DND-41 (cell line): Measurements from ENCODE around the gene FBXO3.

Source experiments
- ATAC-seq: fragments of 200-7000 bp; cut with Tn5 transposase; 3 replicates; pipeline ENCODE4 v1.9.1; 2021; ENCODE audit warnings: low read depth; ENCODE audit not compliant: insufficient read depth
- DNase-seq: peaks from one replicate; pipeline ENCODE4 v3.0.0-alpha.2; 2020
- H2AFZ ChIP-seq: 2 replicates; pipeline ENCODE4 v1.6.0; 2012; ENCODE audit warnings: low read depth, low read length
- H3K27ac ChIP-seq: 2 replicates; pipeline ENCODE4 v1.5.1; 2012; ENCODE audit warnings: low read length, inconsistent platforms
- H3K27me3 ChIP-seq: fragments of 200-600 bp; sonication (generic); 2 replicates; pipeline ENCODE4 v1.6.0; 2012; ENCODE audit warnings: low read length, mild to moderate bottlenecking, inconsistent platforms; ENCODE audit not compliant: insufficient read depth, poor library complexity
- H3K36me3 ChIP-seq: 2 replicates; pipeline ENCODE4 v1.5.1; 2012; ENCODE audit warnings: low read length, inconsistent platforms; ENCODE audit not compliant: insufficient read depth
- H3K4me1 ChIP-seq: 2 replicates; pipeline ENCODE4 v1.5.1; 2012; ENCODE audit warnings: mild to moderate bottlenecking, low read length; ENCODE audit not compliant: insufficient read depth
- H3K4me2 ChIP-seq: 2 replicates; pipeline ENCODE4 v1.6.0; 2012; ENCODE audit warnings: mild to moderate bottlenecking, moderate library complexity, low read length, inconsistent platforms; ENCODE audit not compliant: insufficient read depth
- H3K4me3 ChIP-seq, 2 experiments: fragments of 200-600 bp in 1 of 2; shearing (Covaris generic) in 1 of 2; 2 replicates each; pipeline ENCODE4 v1.5.1; 2012 to 2016; ENCODE audit warnings: inconsistent platforms in 2 of 2, low read length in 2 of 2, mild to moderate bottlenecking in 2 of 2, low read depth in 1 of 2, moderate library complexity in 1 of 2
- H3K79me2 ChIP-seq: 2 replicates; pipeline ENCODE4 v1.6.0; 2012; ENCODE audit warnings: low read length, inconsistent platforms; ENCODE audit not compliant: insufficient read depth
- H3K9ac ChIP-seq: 2 replicates; pipeline ENCODE4 v1.6.0; 2012; ENCODE audit warnings: low read depth, mild to moderate bottlenecking, inconsistent platforms, low read length, moderate library complexity
- H3K9me3 ChIP-seq: 2 replicates; pipeline ENCODE4 v1.5.1; 2012; ENCODE audit warnings: low read length, moderate library complexity, mild to moderate bottlenecking, inconsistent platforms; ENCODE audit not compliant: insufficient read depth, severe bottlenecking
- H4K20me1 ChIP-seq: 2 replicates; pipeline ENCODE4 v1.6.0; 2012; ENCODE audit warnings: low read length; ENCODE audit not compliant: insufficient read depth
- EZH2 ChIP-seq: IDR thresholded peaks from 3 replicates; pipeline ENCODE4 v1.6.1; 2012; ENCODE audit warnings: borderline replicate concordance, low read depth, mild to moderate bottlenecking, moderate library complexity, low read length, inconsistent platforms; ENCODE audit not compliant: severe bottlenecking
- TF ChIP-seq, protein P1 (sequence below): IDR thresholded peaks from 2 replicates; pipeline ENCODE4 v1.5.1; 2012; ENCODE audit warnings: borderline replicate concordance, low read length, moderate library complexity, mild to moderate bottlenecking; ENCODE audit not compliant: poor library complexity, severe bottlenecking; ENCODE audit errors: extremely low read depth

The FBXO3 gene

DNA sequence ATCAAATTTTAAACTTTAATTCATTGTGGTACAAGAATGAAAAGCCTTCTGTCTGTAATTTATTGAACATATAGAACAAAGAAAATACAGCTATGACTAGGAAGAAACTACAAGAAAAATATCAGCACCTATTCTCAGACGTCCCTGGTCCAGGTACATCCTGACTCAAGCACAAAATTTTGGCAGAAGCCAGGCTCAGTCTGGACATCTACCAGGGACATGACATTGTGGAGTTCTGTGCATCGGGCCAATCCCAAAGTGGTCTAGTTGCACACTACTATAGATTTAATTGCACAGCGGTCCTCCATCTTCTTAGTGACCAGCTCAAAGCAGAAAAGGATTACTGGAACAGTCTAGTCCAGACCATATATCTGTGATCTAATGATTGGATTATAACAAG lies 22.4 kb downstream of the FBXO3 start:
- Histone ChIP-seq H4K20me1 (no peaks in the 10 kb centered on the region), H3K79me2 (no peaks in the 10 kb centered on the region), H3K9me3 (no peaks in the 10 kb centered on the region), H3K36me3 (peaks cover 39% of the 10 kb centered on the region), H3K4me2 (no peak overlapping the region), H2AFZ (no peak overlapping the region), H3K9ac (no peak overlapping the region), H3K4me1 (no peaks in the 10 kb centered on the region), H3K27me3 (no peaks in the 10 kb centered on the region), H3K27ac (no peak overlapping the region), H3K4me3 (no peak overlapping the region)
- TF ChIP-seq, protein P1, sequence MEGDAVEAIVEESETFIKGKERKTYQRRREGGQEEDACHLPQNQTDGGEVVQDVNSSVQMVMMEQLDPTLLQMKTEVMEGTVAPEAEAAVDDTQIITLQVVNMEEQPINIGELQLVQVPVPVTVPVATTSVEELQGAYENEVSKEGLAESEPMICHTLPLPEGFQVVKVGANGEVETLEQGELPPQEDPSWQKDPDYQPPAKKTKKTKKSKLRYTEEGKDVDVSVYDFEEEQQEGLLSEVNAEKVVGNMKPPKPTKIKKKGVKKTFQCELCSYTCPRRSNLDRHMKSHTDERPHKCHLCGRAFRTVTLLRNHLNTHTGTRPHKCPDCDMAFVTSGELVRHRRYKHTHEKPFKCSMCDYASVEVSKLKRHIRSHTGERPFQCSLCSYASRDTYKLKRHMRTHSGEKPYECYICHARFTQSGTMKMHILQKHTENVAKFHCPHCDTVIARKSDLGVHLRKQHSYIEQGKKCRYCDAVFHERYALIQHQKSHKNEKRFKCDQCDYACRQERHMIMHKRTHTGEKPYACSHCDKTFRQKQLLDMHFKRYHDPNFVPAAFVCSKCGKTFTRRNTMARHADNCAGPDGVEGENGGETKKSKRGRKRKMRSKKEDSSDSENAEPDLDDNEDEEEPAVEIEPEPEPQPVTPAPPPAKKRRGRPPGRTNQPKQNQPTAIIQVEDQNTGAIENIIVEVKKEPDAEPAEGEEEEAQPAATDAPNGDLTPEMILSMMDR = no peak
- no peak for TF ChIP-seq EZH2
- DNase-seq (no peak), ATAC-seq (no peak)

- Histone ChIP-seq H3K27ac (no peak overlapping the region), H3K79me2 (no peaks in the 10 kb centered on the region)
These were observed 26.3 kb downstream of the FBXO3 start for GRCh38 chr11:33747979-33748378.

GRCh38 chr11:33743291-33743690 lies 31.0 kb downstream of the FBXO3 start:
- no peak for ATAC-seq
- Histone ChIP-seq H3K36me3 (peaks cover 13% of the 10 kb centered on the region), H3K27me3 (no peaks in the 10 kb centered on the region), H3K9ac (no peak overlapping the region), H4K20me1 (no peaks in the 10 kb centered on the region), H3K9me3 (no peaks in the 10 kb centered on the region), H3K4me1 (no peaks in the 10 kb centered on the region), H3K4me3 (no peak overlapping the region), H3K27ac (no peak overlapping the region), H3K79me2 (no peaks in the 10 kb centered on the region), H2AFZ (no peak overlapping the region), H3K4me2 (no peak overlapping the region)
- TF ChIP-seq, protein P1 = no peak
- no peak for TF ChIP-seq EZH2
- DNase-seq = no peak

More at GRCh38 chr11:33747979-33748378, 26.3 kb downstream of the FBXO3 start:
- H3K4me1 ChIP-seq = no peaks in the 10 kb centered on the region
- TF ChIP-seq EZH2 = no peak
- TF ChIP-seq, protein P1 = no peak
- H3K9me3 ChIP-seq = no peaks in the 10 kb centered on the region
- no peaks in the 10 kb centered on the region for H4K20me1 ChIP-seq
- H3K4me2 ChIP-seq = no peak overlapping the region
- H3K36me3 ChIP-seq = peaks cover 24% of the 10 kb centered on the region
- DNase-seq (no peak), ATAC-seq (no peak)
- no peak overlapping the region for H3K4me3 ChIP-seq
- H2AFZ ChIP-seq = no peak overlapping the region
- no peak overlapping the region for H3K9ac ChIP-seq
- H3K27me3 ChIP-seq = no peaks in the 10 kb centered on the region
